ENCODE data around the gene LGSN. TPM values are rescaled to one million over a fixed set of nuclear protein-coding genes. Genes with fewer than 3 reads are reported as not detected.

The LGSN gene
- total RNA-seq, 1 donor from 2014 or later, result 0.25 TPM

- Histone ChIP-seq H3K9me3 (ENCODE audit: insufficient read depth, low read depth, low read length) (no peaks in the 10 kb centered on the region), H3K4me1 (ENCODE audit: insufficient read depth, low read length) (no peaks in the 10 kb centered on the region), H3K27me3 (ENCODE audit: insufficient read depth, low read length) (no peaks in the 10 kb centered on the region), H3K9ac (ENCODE audit: low read length) (no peak overlapping the region), H3K27ac (ENCODE audit: low read depth, low read length) (no peak overlapping the region), H3K4me2 (ENCODE audit: low read length) (no peak overlapping the region), H3K79me2 (ENCODE audit: insufficient read depth, low read length) (no peaks in the 10 kb centered on the region), H4K20me1 (ENCODE audit: insufficient read depth, low read length) (no peaks in the 10 kb centered on the region), H3K36me3 (ENCODE audit: insufficient read depth, low read length) (no peaks in the 10 kb centered on the region), H3K4me3 (ENCODE audit: insufficient read depth, low read depth, low read length) (no peak overlapping the region), H2AFZ (ENCODE audit: low read depth, low read length) (no peak overlapping the region)
- TF ChIP-seq CTCF (IDR thresholded peaks at IDR 0.05; ENCODE audit: insufficient read depth, low read depth, low read length), result no peak
- TF ChIP-seq EZH2 (IDR thresholded peaks at IDR 0.05; ENCODE audit: insufficient read depth, low read length), result no peak
- Mint-ChIP-seq H3K27me3 (ENCODE audit: low read depth, unreplicated experiment) (no peaks in the 10 kb centered on the region), H3K4me3 (ENCODE audit: unreplicated experiment) (no peak overlapping the region), H3K36me3 (ENCODE audit: low read depth, unreplicated experiment) (no peaks in the 10 kb centered on the region), H3K4me1 (ENCODE audit: low read depth, unreplicated experiment) (no peaks in the 10 kb centered on the region), H3K27ac (ENCODE audit: unreplicated experiment) (no peak overlapping the region), H3K9me3 (ENCODE audit: unreplicated experiment) (no peaks in the 10 kb centered on the region)
- FAIRE-seq, result no peak
- DNase-seq (ENCODE audit: low read depth), result no peak
Measured at GRCh38 chr6:63299667-63300066, 20.1 kb downstream of the LGSN start.

DNA sequence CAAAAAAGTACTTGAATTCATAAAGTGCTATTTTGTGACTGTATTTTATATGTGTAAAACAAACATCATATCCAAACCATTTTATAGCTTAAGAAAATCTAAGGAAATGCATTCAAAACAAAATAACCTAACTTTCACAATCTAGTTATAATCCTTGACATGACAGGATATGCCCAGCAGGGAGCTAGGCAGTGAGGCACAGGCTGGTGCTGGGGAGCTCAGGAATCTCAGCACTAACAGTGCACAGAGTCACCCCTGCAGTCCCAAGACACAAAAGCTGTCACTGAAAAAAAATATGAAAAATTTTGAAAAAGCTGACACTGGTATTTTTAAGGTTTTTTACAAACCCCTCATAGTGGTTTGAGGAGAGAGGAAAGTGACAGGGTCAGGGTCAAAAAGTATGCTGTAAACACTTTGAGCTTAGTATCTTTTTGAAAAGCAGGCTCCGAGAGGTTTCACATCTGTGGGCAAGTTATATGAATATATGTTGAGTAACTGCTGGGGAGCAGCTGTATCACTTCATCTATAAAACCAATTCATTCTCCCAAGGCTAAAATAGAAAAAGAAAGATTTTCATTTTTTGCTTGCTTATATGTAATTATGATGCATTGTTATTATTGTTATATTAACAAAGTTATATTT, 24.1 kb downstream of the LGSN start:
- no peak overlapping the region for H3K4me2 ChIP-seq (ENCODE audit: low read length)
- no peaks in the 10 kb centered on the region for H3K4me1 ChIP-seq (ENCODE audit: insufficient read depth, low read length)
- FAIRE-seq (no peak), DNase-seq (ENCODE audit: low read depth) (no peak)
- H3K9me3 Mint-ChIP-seq (ENCODE audit: unreplicated experiment), result no peaks in the 10 kb centered on the region
- no peaks in the 10 kb centered on the region for H3K27me3 ChIP-seq (ENCODE audit: insufficient read depth, low read length)
- H3K27me3 Mint-ChIP-seq (ENCODE audit: low read depth, unreplicated experiment), result no peaks in the 10 kb centered on the region
- H4K20me1 ChIP-seq (ENCODE audit: insufficient read depth, low read length), result no peaks in the 10 kb centered on the region
- H3K36me3 Mint-ChIP-seq (ENCODE audit: low read depth, unreplicated experiment), result no peaks in the 10 kb centered on the region
- H3K4me1 Mint-ChIP-seq (ENCODE audit: low read depth, unreplicated experiment), result no peaks in the 10 kb centered on the region
- H3K27ac Mint-ChIP-seq (ENCODE audit: unreplicated experiment), result no peak overlapping the region
- H3K27ac ChIP-seq (ENCODE audit: low read depth, low read length), result no peak overlapping the region
- no peak overlapping the region for H3K4me3 ChIP-seq (ENCODE audit: insufficient read depth, low read depth, low read length)
- no peak for TF ChIP-seq CTCF (IDR thresholded peaks at IDR 0.05; ENCODE audit: insufficient read depth, low read depth, low read length)
- no peak overlapping the region for H3K4me3 Mint-ChIP-seq (ENCODE audit: unreplicated experiment)
- H3K79me2 ChIP-seq (ENCODE audit: insufficient read depth, low read length), result no peaks in the 10 kb centered on the region
- no peak overlapping the region for H3K9ac ChIP-seq (ENCODE audit: low read length)
- no peaks in the 10 kb centered on the region for H3K36me3 ChIP-seq (ENCODE audit: insufficient read depth, low read length)
- H3K9me3 ChIP-seq (ENCODE audit: insufficient read depth, low read depth, low read length), result no peaks in the 10 kb centered on the region
- H2AFZ ChIP-seq (ENCODE audit: low read depth, low read length), result no peak overlapping the region

GRCh38 chr6:63290492-63291058, 29.2 kb downstream of the LGSN start:
- Histone ChIP-seq H3K27ac (ENCODE audit: low read depth, low read length) (no peak overlapping the region), H3K4me1 (ENCODE audit: insufficient read depth, low read length) (no peaks in the 10 kb centered on the region), H3K9ac (ENCODE audit: low read length) (no peak overlapping the region), H3K36me3 (ENCODE audit: insufficient read depth, low read length) (no peaks in the 10 kb centered on the region), H3K4me2 (ENCODE audit: low read length) (no peak overlapping the region), H4K20me1 (ENCODE audit: insufficient read depth, low read length) (no peaks in the 10 kb centered on the region), H3K27me3 (ENCODE audit: insufficient read depth, low read length) (no peaks in the 10 kb centered on the region), H3K79me2 (ENCODE audit: insufficient read depth, low read length) (no peaks in the 10 kb centered on the region), H3K9me3 (ENCODE audit: insufficient read depth, low read depth, low read length) (no peaks in the 10 kb centered on the region), H3K4me3 (ENCODE audit: insufficient read depth, low read depth, low read length) (no peak overlapping the region), H2AFZ (ENCODE audit: low read depth, low read length) (no peak overlapping the region)
- Mint-ChIP-seq H3K4me1 (ENCODE audit: low read depth, unreplicated experiment) (no peaks in the 10 kb centered on the region), H3K9me3 (ENCODE audit: unreplicated experiment) (no peaks in the 10 kb centered on the region), H3K27me3 (ENCODE audit: low read depth, unreplicated experiment) (no peaks in the 10 kb centered on the region), H3K36me3 (ENCODE audit: low read depth, unreplicated experiment) (no peaks in the 10 kb centered on the region), H3K4me3 (ENCODE audit: unreplicated experiment) (no peak overlapping the region), H3K27ac (ENCODE audit: unreplicated experiment) (no peak overlapping the region)
- no peak for DNase-seq (ENCODE audit: low read depth)
- FAIRE-seq, result no peak
- TF ChIP-seq EZH2 (IDR thresholded peaks at IDR 0.05; ENCODE audit: insufficient read depth, low read length) (no peak), CTCF (IDR thresholded peaks at IDR 0.05; ENCODE audit: insufficient read depth, low read depth, low read length) (no peak)

Measured in astrocyte (in vitro differentiated cells and primary cell).